Fibroblast of mammary gland (primary cell): Measurements from ENCODE around the gene ST6GAL2.

Experiments used
- DNase-seq: peaks from one replicate; pipeline ENCODE4 v3.0.0-alpha.2; 2010; ENCODE audit warnings: low read depth
- H3K4me3 ChIP-seq: 2 replicates; pipeline ENCODE4 v1.5.1; 2011; ENCODE audit warnings: low read depth, mild to moderate bottlenecking, low read length, moderate library complexity; ENCODE audit not compliant: control insufficient read depth
- CTCF ChIP-seq: conservative IDR thresholded peaks from 2 replicates; pipeline ENCODE4 v1.5.1; 2011; ENCODE audit warnings: low read depth, low read length, inconsistent platforms; ENCODE audit not compliant: control insufficient read depth, insufficient read depth

ST6GAL2 gene

GRCh38 chr2:106764614-106765013 is 121.4 kb downstream of the ST6GAL2 start:
- no peak overlapping the region for H3K4me3 ChIP-seq
- no peak for TF ChIP-seq CTCF
- DNase-seq = no peak

- H3K4me3 ChIP-seq = no peak overlapping the region
- no peak for TF ChIP-seq CTCF
- DNase-seq = no peak
Observed at GRCh38 chr2:106759966-106760365, 126.0 kb downstream of the ST6GAL2 start.

DNA sequence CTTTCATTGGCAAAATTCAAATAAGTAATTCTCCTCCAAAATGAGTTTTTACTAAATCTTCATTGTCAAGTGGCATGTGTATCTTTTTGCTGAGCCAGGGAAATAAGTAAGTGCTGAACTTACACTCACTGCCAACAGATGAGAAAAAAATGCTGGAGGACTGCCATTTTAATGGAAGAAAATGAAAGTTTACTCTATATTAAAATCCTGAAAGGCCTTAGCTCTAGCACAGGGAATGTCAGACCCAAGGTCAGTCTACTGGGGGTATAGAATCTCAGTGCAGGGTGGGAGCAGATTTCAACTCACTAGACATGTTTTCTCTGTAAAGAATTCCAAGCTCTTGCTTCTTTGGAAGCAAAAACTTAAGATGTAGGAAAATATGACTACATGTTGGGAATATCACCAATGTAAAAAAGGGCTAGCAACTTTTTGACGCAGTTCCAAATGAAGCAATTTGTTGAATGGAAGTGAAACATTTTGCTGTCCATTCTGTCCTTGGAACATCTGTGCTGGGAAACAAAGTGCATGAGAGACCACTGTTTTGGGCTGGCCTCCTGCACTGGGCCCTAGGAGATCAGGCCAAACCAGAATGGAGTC is 127.0 kb downstream of the ST6GAL2 start:
- no peak overlapping the region for H3K4me3 ChIP-seq
- TF ChIP-seq CTCF = no peak
- DNase-seq = no peak
